Esophagus (tissue), 2 donors: ENCODE data around the gene PDE6G. TPM values are rescaled to one million over a fixed set of nuclear protein-coding genes. Genes with fewer than 3 reads are reported as not detected.

ENCODE experiments used
- H3K27ac ChIP-seq, 2 donors: one replicate each; pipeline ENCODE4 v1.5.1; 2013; ENCODE audit warnings: low read depth in 2 of 2, mild to moderate bottlenecking in 2 of 2, inconsistent platforms in 1 of 2, low read length in 1 of 2, moderate library complexity in 1 of 2
- H3K27me3 ChIP-seq, 2 donors: one replicate each; pipeline ENCODE4 v1.6.1; 2013; ENCODE audit warnings: low read length in 2 of 2, control low read depth in 1 of 2, mild to moderate bottlenecking in 1 of 2; ENCODE audit not compliant: insufficient read depth in 2 of 2, control insufficient read depth in 1 of 2
- H3K36me3 ChIP-seq, 2 donors: one replicate each; pipeline ENCODE4 v1.6.1; 2013; ENCODE audit warnings: low read length in 1 of 2; ENCODE audit not compliant: control insufficient read depth in 2 of 2, insufficient read depth in 2 of 2
- H3K4me1 ChIP-seq, 2 donors: one replicate each; pipeline ENCODE4 v1.6.1; 2013; ENCODE audit warnings: low read length in 1 of 2; ENCODE audit not compliant: control insufficient read depth in 2 of 2, insufficient read depth in 2 of 2
- H3K4me3 ChIP-seq, 2 donors: one replicate each; pipeline ENCODE4 v1.5.1; 2013; ENCODE audit warnings: low read length in 2 of 2, mild to moderate bottlenecking in 2 of 2, low read depth in 1 of 2, moderate library complexity in 1 of 2
- H3K9me3 ChIP-seq, 2 donors: one replicate each; pipeline ENCODE4 v1.6.1; 2013; ENCODE audit warnings: mild to moderate bottlenecking in 2 of 2, low read depth in 1 of 2, low read length in 1 of 2, moderate library complexity in 1 of 2; ENCODE audit not compliant: control insufficient read depth in 2 of 2, insufficient read depth in 1 of 2
- WGBS, 2 donors: extraction: QIAGEN DNeasy Blood & Tissue Kit; methylation state at CpG; one replicate each; pipeline ENCODE4 v1.1.7; 2013; 5-methylcytosine and 5-hydroxymethylcytosine counted together
- polyA plus RNA-seq, 2 donors: library from polyadenylated mRNA; stranded (reverse); fragments of 200-250 nt; gene quantifications; one replicate each; pipeline ENCODE4 v1.2.3, GENCODE V29; 2013
- donor health status: healthy with polysubstance abuse.
- donor health status: Bipolar disorder and iron deficiency.

Gene PDE6G
- polyA plus RNA-seq, 2 donors = 0.12 to 0.33 TPM

DNA sequence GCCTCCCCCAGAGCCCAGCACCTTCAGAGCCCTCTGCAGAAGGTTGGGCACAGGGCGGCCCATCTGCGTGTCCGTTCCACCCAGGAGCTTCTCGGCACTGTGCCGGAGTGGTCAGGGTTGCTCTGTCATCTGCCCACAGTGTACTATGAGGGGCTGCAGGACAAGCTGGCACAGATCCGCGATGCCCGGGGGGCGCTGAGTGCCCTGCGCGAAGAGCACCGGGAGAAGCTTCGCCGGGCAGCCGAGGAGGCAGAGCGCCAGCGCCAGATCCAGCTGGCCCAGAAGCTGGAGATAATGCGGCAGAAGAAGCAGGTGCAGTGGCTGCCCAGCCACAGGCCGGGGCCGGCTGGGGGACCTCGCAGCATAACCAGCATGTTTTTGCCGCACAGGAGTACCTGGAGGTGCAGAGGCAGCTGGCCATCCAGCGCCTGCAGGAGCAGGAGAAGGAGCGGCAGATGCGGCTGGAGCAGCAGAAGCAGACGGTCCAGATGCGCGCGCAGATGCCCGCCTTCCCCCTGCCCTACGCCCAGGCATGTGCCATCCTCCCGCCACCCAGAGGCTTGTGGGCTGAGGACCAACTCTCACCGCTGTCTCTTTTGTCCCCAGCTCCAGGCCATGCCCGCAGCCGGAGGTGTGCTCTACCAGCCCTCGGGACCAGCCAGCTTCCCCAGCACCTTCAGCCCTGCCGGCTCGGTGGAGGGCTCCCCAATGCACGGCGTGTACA, 40.0 kb upstream of the PDE6G start:
- WGBS, 2 donors = 90 to 91% methylated on average over 39 to 40 of the region's 40 CpGs
- H3K36me3 ChIP-seq = peaks cover 20 to 69% of the 10 kb centered on the region in 2 donors
- H3K27ac ChIP-seq = no peak overlapping the region

GRCh38 chr17:81695801-81696200, 39.5 kb upstream of the PDE6G start:
- Histone ChIP-seq H3K4me3 (no peak overlapping the region), H3K36me3 (peaks cover 23 to 69% of the 10 kb centered on the region in 2 donors)

More for the DNA sequence above, 40.0 kb upstream of the PDE6G start:
- no peak overlapping the region for H3K4me3 ChIP-seq
- H3K4me1 ChIP-seq = peaks cover 3 to 5% of the 10 kb centered on the region in 2 donors
- H3K27me3 ChIP-seq = no peaks in the 10 kb centered on the region
- no peaks in the 10 kb centered on the region for H3K9me3 ChIP-seq

GRCh38 chr17:81695211-81695610, 38.9 kb upstream of the PDE6G start:
- Histone ChIP-seq H3K4me1 (peaks cover 0 to under 1% of the 10 kb centered on the region in 2 donors), H3K4me3 (no peak overlapping the region), H3K9me3 (no peaks in the 10 kb centered on the region), H3K27ac (no peak overlapping the region), H3K36me3 (peaks cover 29 to 71% of the 10 kb centered on the region in 2 donors), H3K27me3 (no peaks in the 10 kb centered on the region)
- WGBS, 2 donors = 81 to 88% methylated on average over 6 of the region's 6 CpGs

More at GRCh38 chr17:81695801-81696200, 39.5 kb upstream of the PDE6G start:
- Histone ChIP-seq H3K27ac (no peak overlapping the region), H3K9me3 (no peaks in the 10 kb centered on the region), H3K4me1 (peaks cover 0 to 3% of the 10 kb centered on the region in 2 donors), H3K27me3 (no peaks in the 10 kb centered on the region)
- 83 to 89% methylated on average over 22 of the region's 22 CpGs for WGBS, 2 donors

DNA sequence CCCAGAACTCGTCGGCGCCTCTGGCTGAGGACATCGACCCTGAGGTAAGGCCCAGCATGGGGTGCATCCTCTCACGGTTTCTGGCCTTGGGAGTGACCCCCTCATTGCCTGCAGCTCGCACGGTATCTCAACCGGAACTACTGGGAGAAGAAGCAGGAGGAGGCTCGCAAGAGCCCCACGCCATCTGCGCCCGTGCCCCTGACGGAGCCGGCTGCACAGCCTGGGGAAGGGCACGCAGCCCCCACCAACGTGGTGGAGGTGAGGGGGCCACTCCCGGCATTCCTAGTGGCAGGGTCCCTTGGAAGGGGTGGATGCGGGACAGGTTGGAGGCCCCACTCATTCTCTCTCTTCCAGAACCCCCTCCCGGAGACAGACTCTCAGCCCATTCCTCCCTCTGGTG, 38.5 kb upstream of the PDE6G start:
- Histone ChIP-seq H3K27ac (no peak overlapping the region), H3K27me3 (no peaks in the 10 kb centered on the region), H3K9me3 (no peaks in the 10 kb centered on the region), H3K36me3 (peaks cover 33 to 75% of the 10 kb centered on the region in 2 donors), H3K4me1 (peaks cover 0 to 4% of the 10 kb centered on the region in 2 donors), H3K4me3 (no peak overlapping the region)
- WGBS, 2 donors = 94% methylated on average over 19 of the region's 19 CpGs

- H3K9me3 ChIP-seq = no peaks in the 10 kb centered on the region
- 89 to 90% methylated on average over 35 of the region's 35 CpGs for WGBS, 2 donors
- peaks cover 34 to 86% of the 10 kb centered on the region in 2 donors for H3K36me3 ChIP-seq
- H3K27ac ChIP-seq = no peak overlapping the region
- H3K4me3 ChIP-seq = no peak overlapping the region
- no peaks in the 10 kb centered on the region for H3K27me3 ChIP-seq
- peaks cover 5 to 7% of the 10 kb centered on the region in 2 donors for H3K4me1 ChIP-seq
Measured at GRCh38 chr17:81693509-81694210, 37.3 kb upstream of the PDE6G start.

GRCh38 chr17:81691608-81692007, 35.3 kb upstream of the PDE6G start:
- peaks cover 34 to 94% of the 10 kb centered on the region in 2 donors for H3K36me3 ChIP-seq
- H3K4me3 ChIP-seq = no peak overlapping the region
- WGBS, 2 donors = 91 to 96% methylated on average over 17 to 20 of the region's 20 CpGs
- no peaks in the 10 kb centered on the region for H3K27me3 ChIP-seq
- no peaks in the 10 kb centered on the region for H3K9me3 ChIP-seq
- H3K4me1 ChIP-seq = peaks cover 7% of the 10 kb centered on the region in 2 donors
- no peak overlapping the region for H3K27ac ChIP-seq

DNA sequence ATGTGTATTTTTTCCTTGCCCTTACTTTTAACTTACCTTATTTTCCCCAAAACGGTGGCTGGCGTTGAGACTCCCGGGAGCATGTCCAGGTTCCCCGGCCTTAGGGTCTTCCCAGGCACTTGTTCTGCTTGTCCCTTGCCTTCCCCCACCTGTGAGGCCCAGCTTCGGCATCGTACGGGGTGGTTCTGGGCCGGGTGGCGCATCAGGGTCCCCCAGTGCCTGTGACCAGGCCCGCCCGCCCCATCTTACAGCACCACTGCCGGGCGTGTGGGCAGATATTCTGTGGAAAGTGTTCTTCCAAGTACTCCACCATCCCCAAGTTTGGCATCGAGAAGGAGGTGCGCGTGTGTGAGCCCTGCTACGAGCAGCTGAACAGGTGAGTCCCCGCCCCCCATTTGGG, 34.9 kb upstream of the PDE6G start:
- Histone ChIP-seq H3K27me3 (no peaks in the 10 kb centered on the region), H3K4me3 (no peak overlapping the region), H3K9me3 (no peaks in the 10 kb centered on the region), H3K4me1 (peaks cover 7% of the 10 kb centered on the region in 2 donors), H3K27ac (no peak overlapping the region), H3K36me3 (peaks cover 31 to 94% of the 10 kb centered on the region in 2 donors)
- 88 to 89% methylated on average over 18 of the region's 18 CpGs for WGBS, 2 donors

DNA sequence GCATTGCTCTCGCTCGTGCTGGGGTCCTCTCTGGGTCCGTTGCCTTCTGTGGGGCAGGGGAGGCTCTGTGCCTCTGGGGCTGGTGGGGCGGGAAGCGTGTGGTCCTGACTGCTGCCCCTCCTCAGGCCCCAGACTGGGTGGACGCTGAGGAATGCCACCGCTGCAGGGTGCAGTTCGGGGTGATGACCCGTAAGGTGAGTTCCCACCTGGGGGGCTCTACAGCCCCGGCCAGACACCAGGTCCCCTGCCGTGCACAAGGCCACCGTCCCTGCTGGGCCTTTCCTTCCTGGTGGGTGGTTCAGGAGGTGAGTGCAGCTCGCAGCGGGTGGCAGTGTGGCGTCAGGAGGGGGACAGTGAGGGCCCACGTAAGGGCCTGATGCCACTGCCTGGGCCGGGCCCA, 34.2 kb upstream of the PDE6G start:
- Histone ChIP-seq H3K36me3 (peaks cover 29 to 91% of the 10 kb centered on the region in 2 donors), H3K4me1 (peaks cover 7 to 8% of the 10 kb centered on the region in 2 donors), H3K27me3 (no peaks in the 10 kb centered on the region), H3K27ac (no peak overlapping the region), H3K9me3 (no peaks in the 10 kb centered on the region), H3K4me3 (no peak overlapping the region)
- 87 to 89% methylated on average over 17 of the region's 17 CpGs for WGBS, 2 donors

DNA sequence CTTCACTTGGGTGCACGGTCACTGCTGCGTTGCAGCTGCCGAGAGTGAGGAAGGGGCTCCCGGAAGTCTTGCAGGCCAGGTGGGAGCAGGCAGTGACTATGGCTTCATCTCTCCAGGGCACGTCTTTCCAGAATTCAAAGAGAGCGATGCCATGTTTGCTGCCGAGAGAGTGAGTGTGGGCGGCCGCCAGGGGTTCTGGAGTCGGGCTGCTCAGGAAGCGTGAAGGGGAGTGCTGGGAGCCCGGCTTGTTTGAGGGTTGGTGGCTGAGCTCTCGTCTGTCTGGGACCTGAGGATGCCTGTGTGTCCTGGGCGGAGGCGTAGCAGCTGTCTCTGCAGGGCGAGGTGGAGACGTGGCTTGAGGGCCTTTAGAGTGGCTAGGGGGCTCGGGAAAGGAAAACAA, 33.7 kb upstream of the PDE6G start:
- WGBS, 2 donors = 90 to 94% methylated on average over 18 of the region's 18 CpGs
- Histone ChIP-seq H3K4me1 (peaks cover 7 to 13% of the 10 kb centered on the region in 2 donors), H3K4me3 (no peak overlapping the region), H3K27me3 (no peaks in the 10 kb centered on the region), H3K36me3 (peaks cover 25 to 87% of the 10 kb centered on the region in 2 donors), H3K27ac (no peak overlapping the region), H3K9me3 (no peaks in the 10 kb centered on the region)
